HEK293 (cell line): ENCODE results near the gene CNKSR2.

Source experiments
- CTCF ChIA-PET: fragments of 350-600 bp; formaldehyde crosslinking; extraction: SDS; loops from one replicate; lab custom pipeline; 2021; ENCODE audit warnings: antibody characterized with exemption; lab: Yijun Ruan, JAX
- POLR2A ChIA-PET: fragments of 300-600 bp; formaldehyde crosslinking; extraction: SDS; loops from one replicate; lab custom pipeline; 2020; ENCODE audit warnings: antibody characterized with exemption, inconsistent platforms; lab: Yijun Ruan, JAX
- H3K27ac ChIP-seq: fragments of 200-500 bp; sonication (Bioruptor generic); 2 replicates; pipeline ENCODE4 v1.5.1; 2014; ENCODE audit warnings: low read depth, low read length, control low read depth, inconsistent platforms; ENCODE audit errors: extremely low read depth
- H3K36me3 ChIP-seq, 2 experiments: fragments of 200-500 bp in 1 of 2; sonication (Bioruptor generic) in 1 of 2; 1 replicate in 1 of 2; 2 replicates in 1 of 2; pipeline ENCODE4 v1.5.1; 2014 to 2017; ENCODE audit warnings: inconsistent platforms in 2 of 2, low read length in 2 of 2; ENCODE audit not compliant: control insufficient read depth in 2 of 2, insufficient read depth in 1 of 2
- H3K4me1 ChIP-seq: fragments of 200-500 bp; sonication (Bioruptor generic); 2 replicates; pipeline ENCODE4 v1.5.1; 2014; ENCODE audit warnings: mild to moderate bottlenecking, low read length, inconsistent platforms; ENCODE audit not compliant: control insufficient read depth, insufficient read depth
- H3K4me3 ChIP-seq: 2 replicates; pipeline ENCODE4 v1.5.1; 2011; ENCODE audit warnings: low read depth, mild to moderate bottlenecking, control low read depth, low read length, moderate library complexity
- H3K9me3 ChIP-seq: fragments of 200-500 bp; sonication (Bioruptor generic); 2 replicates; pipeline ENCODE4 v1.5.1; 2014; ENCODE audit warnings: low read depth, low read length, inconsistent platforms; ENCODE audit not compliant: control insufficient read depth, insufficient read depth
- HIC1 ChIP-seq: fragments of 450-650 bp; formaldehyde crosslinking; IDR thresholded peaks from 2 replicates; pipeline ENCODE4 v1.5.1; 2016; ENCODE audit warnings: missing biosample characterization, missing genetic modification characterization
- HOXA7 ChIP-seq: sonication (generic); formaldehyde crosslinking; IDR thresholded peaks from 2 replicates; pipeline ENCODE4 v1.8.1; 2022; ENCODE audit warnings: missing genetic modification reagents, borderline replicate concordance
- KLF8 ChIP-seq: fragments of 450-650 bp; formaldehyde crosslinking; IDR thresholded peaks from 2 replicates; pipeline ENCODE4 v1.5.1; 2016; ENCODE audit warnings: missing biosample characterization, missing genetic modification characterization
- REPIN1 ChIP-seq: fragments of 450-650 bp; formaldehyde crosslinking; IDR thresholded peaks from 2 replicates; pipeline ENCODE4 v1.5.1; 2017; ENCODE audit warnings: missing biosample characterization, missing genetic modification characterization, low read depth
- TCF7L2 ChIP-seq: IDR thresholded peaks from 2 replicates; pipeline ENCODE4 v1.6.1; 2011; ENCODE audit warnings: low read depth, mild to moderate bottlenecking, inconsistent platforms, low read length, moderate library complexity, borderline replicate concordance
- TRIM28 ChIP-seq: IDR thresholded peaks from 2 replicates; pipeline ENCODE4 v1.6.1; 2011; ENCODE audit warnings: low read length, control low read depth, borderline replicate concordance
- ZBTB1 ChIP-seq: fragments of 450-650 bp; formaldehyde crosslinking; IDR thresholded peaks from 2 replicates; pipeline ENCODE4 v1.5.1; 2016; ENCODE audit warnings: missing biosample characterization, missing genetic modification characterization
- ZBTB17 ChIP-seq: fragments of 450-650 bp; formaldehyde crosslinking; IDR thresholded peaks from 2 replicates; pipeline ENCODE4 v1.5.1; 2016; ENCODE audit warnings: missing biosample characterization, missing genetic modification characterization
- ZBTB20 ChIP-seq: fragments of 450-650 bp; formaldehyde crosslinking; IDR thresholded peaks from 2 replicates; pipeline ENCODE4 v1.5.1; 2016; ENCODE audit warnings: missing biosample characterization, missing genetic modification characterization
- ZBTB44 ChIP-seq: fragments of 450-650 bp; IDR thresholded peaks from 2 replicates; pipeline ENCODE4 v1.5.1; 2018; ENCODE audit warnings: missing biosample characterization, mild to moderate bottlenecking, missing genetic modification characterization
- ZFP3 ChIP-seq: fragments of 450-650 bp; formaldehyde crosslinking; IDR thresholded peaks from 2 replicates; pipeline ENCODE4 v1.5.1; 2016; ENCODE audit warnings: low read depth, missing biosample characterization, missing genetic modification characterization
- ZNF202 ChIP-seq: fragments of 450-650 bp; formaldehyde crosslinking; IDR thresholded peaks from 2 replicates; pipeline ENCODE4 v1.5.1; 2016; ENCODE audit warnings: missing biosample characterization, missing genetic modification characterization, borderline replicate concordance
- ZNF248 ChIP-seq: fragments of 450-650 bp; formaldehyde crosslinking; IDR thresholded peaks from 2 replicates; pipeline ENCODE4 v1.5.1; 2017; ENCODE audit warnings: missing biosample characterization, missing genetic modification characterization
- ZNF280D ChIP-seq: fragments of 450-650 bp; formaldehyde crosslinking; IDR thresholded peaks from 2 replicates; pipeline ENCODE4 v1.5.1; 2016; ENCODE audit warnings: missing biosample characterization, missing genetic modification characterization
- ZNF302 ChIP-seq: fragments of 450-650 bp; formaldehyde crosslinking; IDR thresholded peaks from 2 replicates; pipeline ENCODE4 v1.5.1; 2016; ENCODE audit warnings: missing biosample characterization, missing genetic modification characterization, low read depth
- ZNF335 ChIP-seq: fragments of 450-650 bp; formaldehyde crosslinking; conservative IDR thresholded peaks from 2 replicates; pipeline ENCODE4 v1.5.1; 2016; ENCODE audit warnings: missing biosample characterization, missing genetic modification characterization
- ZNF341 ChIP-seq: fragments of 450-650 bp; formaldehyde crosslinking; IDR thresholded peaks from 2 replicates; pipeline ENCODE4; 2016; ENCODE audit warnings: low read depth, missing biosample characterization, missing genetic modification characterization
- ZNF350 ChIP-seq: fragments of 450-650 bp; formaldehyde crosslinking; IDR thresholded peaks from 2 replicates; pipeline ENCODE4 v1.5.0; 2017; ENCODE audit warnings: missing biosample characterization, mild to moderate bottlenecking, missing genetic modification characterization
- ZNF362 ChIP-seq: fragments of 450-650 bp; formaldehyde crosslinking; IDR thresholded peaks from 2 replicates; pipeline ENCODE4 v1.5.1; 2016; ENCODE audit warnings: missing biosample characterization, missing genetic modification characterization
- ZNF513 ChIP-seq: fragments of 450-650 bp; IDR thresholded peaks from 2 replicates; pipeline ENCODE4 v1.5.1; 2018; ENCODE audit warnings: missing biosample characterization, missing genetic modification characterization
- ZNF514 ChIP-seq: fragments of 450-650 bp; formaldehyde crosslinking; IDR thresholded peaks from 2 replicates; pipeline ENCODE4 v1.5.1; 2016; ENCODE audit warnings: missing biosample characterization, missing genetic modification characterization
- ZNF560 ChIP-seq: fragments of 450-650 bp; formaldehyde crosslinking; IDR thresholded peaks from 2 replicates; pipeline ENCODE4 v1.5.1; 2017; ENCODE audit warnings: missing biosample characterization, missing genetic modification characterization, borderline replicate concordance
- ZNF561 ChIP-seq: fragments of 450-650 bp; IDR thresholded peaks from 2 replicates; pipeline ENCODE4 v1.5.1; 2018; ENCODE audit warnings: missing biosample characterization, missing genetic modification characterization, borderline replicate concordance
- ZNF623 ChIP-seq: fragments of 450-650 bp; formaldehyde crosslinking; IDR thresholded peaks from 2 replicates; pipeline ENCODE4 v1.5.1; 2016; ENCODE audit warnings: missing biosample characterization, missing genetic modification characterization
- ZNF768 ChIP-seq: fragments of 450-650 bp; formaldehyde crosslinking; IDR thresholded peaks from 2 replicates; pipeline ENCODE4 v1.5.1; 2018; ENCODE audit warnings: missing biosample characterization, mild to moderate bottlenecking, missing genetic modification characterization
- ZNF792 ChIP-seq: fragments of 450-650 bp; formaldehyde crosslinking; IDR thresholded peaks from 2 replicates; pipeline ENCODE4 v1.5.1; 2016; ENCODE audit warnings: missing biosample characterization, missing genetic modification characterization

The CNKSR2 gene

GRCh38 chrX:21437036-21437435 lies 62.8 kb downstream of the CNKSR2 start (continued):
- no peak for TF ChIP-seq ZNF335 (tag by site-specific recombination)
- TF ChIP-seq ZNF513 (tag by site-specific recombination) = no peak
- no peak for TF ChIP-seq ZBTB1 (tag by site-specific recombination)
- no peak for TF ChIP-seq ZNF202 (tag by site-specific recombination)
- TF ChIP-seq ZBTB44 (tag by site-specific recombination) = no peak

GRCh38 chrX:21438792-21439191 lies 64.6 kb downstream of the CNKSR2 start:
- CTCF ChIA-PET = no interaction called here
- no peak for TF ChIP-seq ZNF514 (tag by site-specific recombination)
- TF ChIP-seq REPIN1 = no peak
- TF ChIP-seq KLF8 (tag by site-specific recombination) = no peak
- no peak for TF ChIP-seq ZNF280D (tag by site-specific recombination)
- no peak for TF ChIP-seq TCF7L2
- H3K27ac ChIP-seq = no peak overlapping the region
- no peaks in the 10 kb centered on the region for H3K9me3 ChIP-seq
- H3K4me3 ChIP-seq = no peak overlapping the region
- no peaks in the 10 kb centered on the region for H3K4me1 ChIP-seq
- POLR2A ChIA-PET = no interaction called here
- no peaks in the 10 kb centered on the region for H3K36me3 ChIP-seq

- Histone ChIP-seq H3K4me3 (no peak overlapping the region), H3K27ac (no peak overlapping the region), H3K4me1 (no peaks in the 10 kb centered on the region), H3K36me3 (no peaks in the 10 kb centered on the region), H3K9me3 (no peaks in the 10 kb centered on the region)
- POLR2A ChIA-PET = no interaction called here
- CTCF ChIA-PET = interaction anchor here (0.5 kb wide), 1 partner anchor 62 kb away, joined by 3 read pairs; no protein-coding TSS in a partner anchor
- TF ChIP-seq ZNF561 (tag by site-specific recombination) (no peak), HOXA7 (CRISPR knock-in tag) (no peak), HIC1 (tag by site-specific recombination) (no peak), KLF8 (tag by site-specific recombination) (no peak), ZNF350 (tag by site-specific recombination) (no peak), ZFP3 (tag by site-specific recombination) (no peak), ZNF560 (tag by site-specific recombination) (no peak), ZNF362 (tag by site-specific recombination) (no peak), ZNF623 (tag by site-specific recombination) (no peak), ZNF302 (tag by site-specific recombination) (no peak), ZNF768 (no peak), ZBTB17 (tag by site-specific recombination) (no peak), TRIM28 (no peak), ZNF248 (no peak), ZNF792 (tag by site-specific recombination) (no peak), ZBTB20 (tag by site-specific recombination) (no peak), ZNF341 (tag by site-specific recombination) (no peak)
These were observed 66.7 kb downstream of the CNKSR2 start for GRCh38 chrX:21440911-21441310.
